ENCODE data around the gene VPS13D.

DNA sequence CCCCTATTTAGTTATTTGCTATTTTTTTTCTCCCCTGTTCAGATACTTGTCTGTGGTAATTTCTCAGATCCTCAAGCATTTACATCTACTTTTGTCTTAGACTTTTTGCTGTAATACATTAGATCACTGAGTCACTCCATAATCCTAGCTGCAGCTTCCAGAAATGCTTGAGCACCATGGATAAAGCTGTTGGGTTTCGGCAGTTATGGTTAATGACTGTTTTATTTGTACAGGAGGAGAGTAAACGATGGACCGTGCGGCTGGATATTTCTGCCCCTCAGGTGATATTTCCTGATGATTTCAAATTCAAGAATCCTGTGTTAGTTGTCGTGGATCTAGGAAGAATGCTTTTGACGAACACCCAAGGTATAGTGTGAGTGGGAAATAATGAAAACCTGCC is 42.9 kb downstream of the VPS13D start:
- no peak for TF ChIP-seq TARDBP (IDR thresholded peaks at IDR 0.05)
- no peak for TF ChIP-seq SUZ12 (IDR thresholded peaks at IDR 0.05)
- TF ChIP-seq BHLHE40 (IDR thresholded peaks at IDR 0.05; ENCODE audit: borderline replicate concordance) = no peak
- TF ChIP-seq HDGF (IDR thresholded peaks at IDR 0.05; ENCODE audit: borderline replicate concordance) = no peak
- no peak for TF ChIP-seq FOXA1 (IDR thresholded peaks at IDR 0.05)
- no peak for TF ChIP-seq SP1 (IDR thresholded peaks at IDR 0.05)
- no peak for TF ChIP-seq LEF1 (IDR thresholded peaks at IDR 0.05; ENCODE audit: borderline replicate concordance)
- TF ChIP-seq NFRKB (IDR thresholded peaks at IDR 0.05) = no peak
- TF ChIP-seq CTBP1 (IDR thresholded peaks at IDR 0.05; ENCODE audit: borderline replicate concordance) = no peak
- TF ChIP-seq ARNT (IDR thresholded peaks at IDR 0.05) = no peak
